K562 (cell line): ENCODE results near the gene IL1RN. TPM values are rescaled to one million over a fixed set of nuclear protein-coding genes. Genes with fewer than 3 reads are reported as not detected.

Experiments
- ATAC-seq: fragments of 200-7000 bp; cut with Tn5 transposase; 3 replicates; pipeline ENCODE4 v1.9.1; 2020; ENCODE audit warnings: moderate library complexity
- BruUV-seq: library from RNA; stranded (reverse); fragments of 400-500 nt; replicated peaks from 2 replicates; lab custom pipeline; 2021; lab: Mats Ljungman, UMichigan
- CTCF ChIA-PET: fragments of 300-600 bp; formaldehyde crosslinking; extraction: SDS; loops from one replicate; lab custom pipeline; 2021; ENCODE audit warnings: low intra/inter-chr PET ratio; lab: Yijun Ruan, JAX
- POLR2A ChIA-PET: fragments of 300-600, 350-650 bp; sonication (Branson Sonifier 250); formaldehyde crosslinking; extraction: SDS; loops from one replicate; lab custom pipeline; 2021; ENCODE audit warnings: antibody characterized with exemption, inconsistent platforms; lab: Yijun Ruan, JAX
- DNase-seq, 4 experiments: peaks; one replicate each; pipeline versions ENCODE4 v3.0.0 to v3.0.0-alpha.2; 2011 to 2018; ENCODE audit warnings: low spot score in 3 of 4, mixed read lengths in 3 of 4; ENCODE audit errors: extremely low read depth in 1 of 4
- FAIRE-seq: peaks from 2 replicates; lab custom pipeline; 2011; peaks lifted over from hg19 to GRCh38; lab: Jason Lieb, UNC
- H2AFZ ChIP-seq: 2 replicates; pipeline ENCODE4 v1.6.0; 2011; ENCODE audit warnings: low read depth, low read length, control low read depth, inconsistent platforms
- H3K27ac ChIP-seq: fragments of 200-600 bp; 3 replicates; pipeline ENCODE4 v1.8.0; 2011; ENCODE audit warnings: low read depth, mild to moderate bottlenecking, control low read depth, inconsistent platforms, low read length, moderate library complexity, mixed read lengths; ENCODE audit errors: extremely low read depth
- H3K27me3 ChIP-seq, 2 experiments: fragments of 300-600 bp in 1 of 2; 2 replicates in 1 of 2; 3 replicates in 1 of 2; pipeline versions ENCODE4 v1.6.0 to v1.8.0; 2011; ENCODE audit warnings: inconsistent platforms in 2 of 2, low read length in 2 of 2, mild to moderate bottlenecking in 1 of 2, mixed read lengths in 1 of 2, moderate library complexity in 1 of 2; ENCODE audit not compliant: control insufficient read depth in 2 of 2, insufficient read depth in 2 of 2
- H3K36me3 ChIP-seq: fragments of 300-600 bp; 3 replicates; pipeline ENCODE4 v1.8.0; 2011; ENCODE audit warnings: mild to moderate bottlenecking, low read length, inconsistent platforms; ENCODE audit not compliant: control insufficient read depth, insufficient read depth
- H3K4me1 ChIP-seq, 2 experiments: fragments of 200-600 bp in 1 of 2; replicated peaks in 1 of 2; 2 replicates in 1 of 2; 3 replicates in 1 of 2; pipeline versions ENCODE4 v1.5.1 to v1.8.0; 2011; ENCODE audit warnings: inconsistent platforms in 2 of 2, low read length in 2 of 2, mild to moderate bottlenecking in 1 of 2, mixed read lengths in 1 of 2, moderate library complexity in 1 of 2; ENCODE audit not compliant: control insufficient read depth in 2 of 2, insufficient read depth in 2 of 2
- H3K4me2 ChIP-seq: 2 replicates; pipeline ENCODE4 v1.6.1; 2011; ENCODE audit warnings: low read length, control low read depth, inconsistent platforms, mixed read lengths; ENCODE audit not compliant: insufficient read depth
- H3K4me3 ChIP-seq: fragments of 200-600 bp; sonication (generic), shearing (Covaris generic); 2 replicates; pipeline ENCODE4 v1.5.1; 2016; ENCODE audit warnings: control low read depth, inconsistent platforms
- H3K79me2 ChIP-seq: fragments of 200-600 bp; 3 replicates; pipeline ENCODE4 v1.8.0; 2011; ENCODE audit warnings: low read length, inconsistent platforms; ENCODE audit not compliant: control insufficient read depth, insufficient read depth
- H3K9ac ChIP-seq, 2 experiments: 2 replicates each; pipeline versions ENCODE4 v1.6.0 to v1.6.1; 2011; ENCODE audit warnings: low read depth in 2 of 2, low read length in 2 of 2, control low read depth in 1 of 2, inconsistent platforms in 1 of 2, mild to moderate bottlenecking in 1 of 2, mixed read lengths in 1 of 2; ENCODE audit not compliant: insufficient read depth in 1 of 2
- H3K9me1 ChIP-seq: one replicate; pipeline ENCODE4 v1.6.0; 2011; ENCODE audit warnings: inconsistent platforms, mild to moderate bottlenecking, low read length, moderate library complexity; ENCODE audit not compliant: control insufficient read depth, insufficient read depth
- H3K9me3 ChIP-seq: replicated peaks from 2 replicates; pipeline ENCODE4 v1.5.1; 2011; ENCODE audit warnings: low read depth, low read length, inconsistent platforms; ENCODE audit not compliant: control insufficient read depth, insufficient read depth
- H4K20me1 ChIP-seq: replicated peaks from 2 replicates; pipeline ENCODE4 v1.6.1; 2011; ENCODE audit warnings: low read length, inconsistent platforms, mixed read lengths; ENCODE audit not compliant: control insufficient read depth, insufficient read depth
- ADNP ChIP-seq: fragments of 200-800 bp; sonication (Bioruptor generic); IDR thresholded peaks from 2 replicates; pipeline ENCODE4 v1.6.1; 2016; ENCODE audit warnings: missing genetic modification characterization, missing compliant biosample characterization
- ATF6 ChIP-seq: sonication (generic); formaldehyde crosslinking; IDR thresholded peaks from 2 replicates; pipeline ENCODE4 v1.4.0; 2020; ENCODE audit warnings: mild to moderate bottlenecking, missing genetic modification reagents
- CEBPB ChIP-seq: fragments of 450-650 bp; IDR thresholded peaks from 2 replicates; pipeline ENCODE4 v1.6.1; 2016; ENCODE audit warnings: missing genetic modification characterization, missing compliant biosample characterization
- CREB3 ChIP-seq: fragments of 450-650 bp; conservative IDR thresholded peaks from 2 replicates; pipeline ENCODE4 v1.6.1; 2016; ENCODE audit warnings: missing genetic modification characterization, low read depth, mild to moderate bottlenecking, missing compliant biosample characterization, moderate library complexity
- ETV5 ChIP-seq: sonication (generic); formaldehyde crosslinking; IDR thresholded peaks from 2 replicates; pipeline ENCODE4 v1.4.0; 2020; ENCODE audit warnings: low read depth, mild to moderate bottlenecking, missing genetic modification reagents
- HNRNPH1 ChIP-seq: fragments of 200-400 bp; formaldehyde crosslinking; optimal IDR thresholded peaks from 2 replicates; pipeline ENCODE3; 2017; ENCODE audit warnings: low read depth, mild to moderate bottlenecking, low read length, moderate library complexity
- ILF3 ChIP-seq: fragments of 450-650 bp; IDR thresholded peaks from 2 replicates; pipeline ENCODE4 v1.6.1; 2018; ENCODE audit warnings: antibody characterized with exemption, mild to moderate bottlenecking, moderate library complexity, borderline replicate concordance
- MEF2D ChIP-seq: conservative IDR thresholded peaks from 2 replicates; pipeline ENCODE4 v1.6.1; 2016; ENCODE audit warnings: low read depth, missing genetic modification characterization, missing compliant biosample characterization
- MYC ChIP-seq, 2 experiments: fragments of 250-450 bp in 1 of 2; sonication (Bioruptor Pico) in 1 of 2; IDR thresholded peaks; 2 replicates each; pipeline versions ENCODE4 v1.5.1 to v1.6.1; 2012 to 2021; ENCODE audit warnings: low read depth in 2 of 2, borderline replicate concordance in 1 of 2, improper control_type of control experiment in 1 of 2, low read length in 1 of 2, mild to moderate bottlenecking in 1 of 2, moderate library complexity in 1 of 2
- NFATC3 ChIP-seq: fragments of 450-650 bp; IDR thresholded peaks from 2 replicates; pipeline ENCODE4 v1.6.1; 2017; ENCODE audit warnings: mild to moderate bottlenecking
- PRDM10 ChIP-seq: fragments of 450-650 bp; IDR thresholded peaks from 2 replicates; pipeline ENCODE4 v1.6.1; 2018; ENCODE audit not compliant: partially characterized antibody
- RFX5 ChIP-seq: IDR thresholded peaks from 2 replicates; pipeline ENCODE4 v1.6.1; 2011; ENCODE audit warnings: low read depth, mild to moderate bottlenecking, improper control_type of control experiment, low read length
- ZEB2 ChIP-seq: fragments of 450-650 bp; IDR thresholded peaks from 2 replicates; pipeline ENCODE4 v1.6.1; 2016
- ZNF146 ChIP-seq: IDR thresholded peaks from one replicate; pipeline ENCODE4 v1.6.1; 2018; ENCODE audit warnings: missing compliant biosample characterization; ENCODE audit not compliant: unreplicated experiment
- WGBS: fragments of 100-300 bp; shearing (Covaris generic); methylation state at CpG from one replicate; pipeline ENCODE4 v1.1.6; 2016; ENCODE audit warnings: low coverage, mixed read lengths; ENCODE audit not compliant: insufficient coverage; ENCODE audit errors: missing lambda C conversion rate; 5-methylcytosine and 5-hydroxymethylcytosine counted together
- in situ Hi-C: fragments of 300-500 bp; cut with MboI; formaldehyde crosslinking; loops from 4 replicates; pipeline ENCODE4 v1.15.0; 2018; ENCODE audit warnings: inconsistent platforms, mixed read lengths
- intact Hi-C: fragments of 100-400 bp; cut with micrococcal nuclease; formaldehyde crosslinking; loops from 2 replicates; pipeline ENCODE4 v1.14.2; 2022
- polyA plus RNA-seq, 8 experiments: library from polyadenylated mRNA; depleted of rRNA in 4 of 8; stranded (reverse) in 5 of 8; unstranded in 3 of 8; fragments of >200 nt; fragmentation: Nextera tagmentation in 2 of 8; fragmentation: Illumina TruSeq in 1 of 8; extraction: Ambion mirVana in 2 of 8; extraction: Trizol in 1 of 8; gene quantifications; 2 replicates each; pipeline versions ENCODE4 v1.2.1 to v1.2.3, GENCODE V29; 2011 to 2014; ENCODE audit warnings: inconsistent platforms in 1 of 8, missing spikeins in 1 of 8
- total RNA-seq, 7 experiments: library from RNA; depleted of rRNA in 6 of 7; stranded (reverse); fragments of >200 nt in 6 of 7; fragmentation: Illumina TruSeq in 2 of 7; extraction: Trizol in 2 of 7; gene quantifications; 2 replicates each; pipeline versions ENCODE4 v1.2.1 to v1.2.3, GENCODE V29; 2011 to 2021; ENCODE audit warnings: low replicate concordance in 1 of 7

Gene IL1RN
- total and polyA plus RNA-seq, 9 of the 15 experiments (the other 6 are each of a cell fraction or from before 2014, with no cell fraction given): 0.13 TPM; not detected in 8

GRCh38 chr2:113178069-113178746, 50.8 kb downstream of the IL1RN start:
- WGBS: 74% methylated on average over 11 of the region's 11 CpGs
- FAIRE-seq: no peak
- DNase-seq: no peak
- CTCF ChIA-PET: no interaction called here
- Histone ChIP-seq H3K9me1 (peaks cover 6% of the 10 kb centered on the region), H2AFZ (no peak overlapping the region), H3K4me1 (peaks cover 41 to 48% of the 10 kb centered on the region in 2 experiments), H3K9me3 (no peaks in the 10 kb centered on the region), H3K4me3 (no peak overlapping the region), H4K20me1 (peaks cover 7% of the 10 kb centered on the region; the same call in 1 of the 2 replicates), H3K4me2 (no peak overlapping the region), H3K79me2 (peaks cover 27% of the 10 kb centered on the region), H3K9ac (no peak overlapping the region), H3K36me3 (peaks cover 39% of the 10 kb centered on the region; the same call in 2 of the 3 replicates), H3K27me3 (no peaks in the 10 kb centered on the region), H3K27ac (no peak overlapping the region)
- intact Hi-C loops: no loop called here
- TF ChIP-seq ETV5 (CRISPR knock-in tag) (no peak), HNRNPH1 (no peak), ADNP (tag) (no peak), MYC (IDR thresholded peaks at IDR 0.05; ENCODE audit: low read depth, low read length) (no peak), MYC (CRISPR knock-in tag; IDR thresholded peaks at IDR 0.05; ENCODE audit: borderline replicate concordance, low read depth) (no peak), PRDM10 (no peak), RFX5 (no peak), CEBPB (no peak), ATF6 (CRISPR knock-in tag) (no peak), ILF3 (no peak), CREB3 (tag) (no peak), ZEB2 (no peak), MEF2D (no peak), NFATC3 (no peak), ZNF146 (CRISPR knock-in tag) (no peak)
- no peak for ATAC-seq
- POLR2A ChIA-PET: no interaction called here
- BruUV-seq: no TSS peak
- in situ Hi-C loops: no loop called here
